ENCODE data around the gene SFR1.

The SFR1 gene

GRCh38 chr10:104085801-104086400 lies 36.1 kb upstream of the SFR1 start, which contains the start of gene COL17A1:
TSS of gene COL17A1 (minus strand) at chr10:104085880. CDS start at chr10:104080673, 5,207 bp downstream.
- no peak within 1 kb of the TSS for H3K4me2 ChIP-seq (ENCODE audit: low read depth, low read length)
- H3K9me2 ChIP-seq (replicated peaks; ENCODE audit: insufficient read depth, low read length): no peaks in the 10 kb centered on the region
- no peak within 1 kb of the TSS for H2AFZ ChIP-seq (ENCODE audit: low read length)
- H3K27me3 ChIP-seq (replicated peaks; ENCODE audit: insufficient read depth, low read length): no peaks in the 10 kb centered on the region
- no peaks in the 10 kb centered on the region for H3K4me1 ChIP-seq (ENCODE audit: low read length)
- no peaks in the 10 kb centered on the region for H3K9me3 ChIP-seq (replicated peaks; ENCODE audit: insufficient read depth, low read length)
- no peak within 1 kb of the TSS for H3K9ac ChIP-seq (ENCODE audit: low read length)
- TF ChIP-seq EZH2phosphoT487 (IDR thresholded peaks at IDR 0.05; ENCODE audit: low read length) (no peak), EZH2 (optimal IDR thresholded peaks at IDR 0.05; ENCODE audit: low read depth, low read length) (no peak), CTCF (IDR thresholded peaks at IDR 0.05; ENCODE audit: low read length) (no peak)
- no peak within 1 kb of the TSS for H3K4me3 ChIP-seq (ENCODE audit: low read length)
- no peaks in the 10 kb centered on the region for H3K36me3 ChIP-seq (replicated peaks; ENCODE audit: insufficient read depth, low read length)
- no peaks in the 10 kb centered on the region for H4K20me1 ChIP-seq (ENCODE audit: insufficient read depth, low read length)
- H3K79me2 ChIP-seq (ENCODE audit: low read length): no peaks in the 10 kb centered on the region
- no peak for DNase-seq
- no peak within 1 kb of the TSS for H3K27ac ChIP-seq (ENCODE audit: low read length)
- H3F3A ChIP-seq (ENCODE audit: insufficient read depth, low read length): no peaks in the 10 kb centered on the region

- Histone ChIP-seq H3K4me3 (ENCODE audit: low read length) (no peak overlapping the region), H3K27me3 (replicated peaks; ENCODE audit: insufficient read depth, low read length) (no peaks in the 10 kb centered on the region), H3K36me3 (replicated peaks; ENCODE audit: insufficient read depth, low read length) (no peaks in the 10 kb centered on the region), H2AFZ (ENCODE audit: low read length) (no peak overlapping the region), H3K4me2 (ENCODE audit: low read depth, low read length) (no peak overlapping the region), H3K4me1 (ENCODE audit: low read length) (no peaks in the 10 kb centered on the region), H4K20me1 (ENCODE audit: insufficient read depth, low read length) (no peaks in the 10 kb centered on the region), H3K9me2 (replicated peaks; ENCODE audit: insufficient read depth, low read length) (no peaks in the 10 kb centered on the region), H3K9ac (ENCODE audit: low read length) (no peak overlapping the region), H3K27ac (ENCODE audit: low read length) (no peak overlapping the region), H3K9me3 (replicated peaks; ENCODE audit: insufficient read depth, low read length) (no peaks in the 10 kb centered on the region), H3F3A (ENCODE audit: insufficient read depth, low read length) (no peaks in the 10 kb centered on the region), H3K79me2 (ENCODE audit: low read length) (no peaks in the 10 kb centered on the region)
- TF ChIP-seq EZH2 (optimal IDR thresholded peaks at IDR 0.05; ENCODE audit: low read depth, low read length) (no peak), CTCF (IDR thresholded peaks at IDR 0.05; ENCODE audit: low read length) (no peak), EZH2phosphoT487 (IDR thresholded peaks at IDR 0.05; ENCODE audit: low read length) (no peak)
- no peak for DNase-seq
Measured at GRCh38 chr10:104088239-104088638, 33.7 kb upstream of the SFR1 start.

- H3K4me1 ChIP-seq (ENCODE audit: low read length): no peaks in the 10 kb centered on the region
- no peak for DNase-seq
- no peaks in the 10 kb centered on the region for H3K9me2 ChIP-seq (replicated peaks; ENCODE audit: insufficient read depth, low read length)
- H3K4me3 ChIP-seq (ENCODE audit: low read length): no peak overlapping the region
- H3K9ac ChIP-seq (ENCODE audit: low read length): no peak overlapping the region
- H3K27me3 ChIP-seq (replicated peaks; ENCODE audit: insufficient read depth, low read length): no peaks in the 10 kb centered on the region
- H4K20me1 ChIP-seq (ENCODE audit: insufficient read depth, low read length): no peaks in the 10 kb centered on the region
- H3K9me3 ChIP-seq (replicated peaks; ENCODE audit: insufficient read depth, low read length): no peaks in the 10 kb centered on the region
- H2AFZ ChIP-seq (ENCODE audit: low read length): no peak overlapping the region
- H3K36me3 ChIP-seq (replicated peaks; ENCODE audit: insufficient read depth, low read length): no peaks in the 10 kb centered on the region
- no peak overlapping the region for H3K27ac ChIP-seq (ENCODE audit: low read length)
- TF ChIP-seq EZH2phosphoT487 (IDR thresholded peaks at IDR 0.05; ENCODE audit: low read length) (no peak), EZH2 (optimal IDR thresholded peaks at IDR 0.05; ENCODE audit: low read depth, low read length) (no peak)
- no peak overlapping the region for H3K4me2 ChIP-seq (ENCODE audit: low read depth, low read length)
- H3F3A ChIP-seq (ENCODE audit: insufficient read depth, low read length): no peaks in the 10 kb centered on the region
- no peaks in the 10 kb centered on the region for H3K79me2 ChIP-seq (ENCODE audit: low read length)
Measured at GRCh38 chr10:104089621-104090020, 32.4 kb upstream of the SFR1 start.

GRCh38 chr10:104090611-104091010 lies 31.4 kb upstream of the SFR1 start:
- H3K9me3 ChIP-seq (replicated peaks; ENCODE audit: insufficient read depth, low read length): no peaks in the 10 kb centered on the region
- DNase-seq: no peak
- H3K27me3 ChIP-seq (replicated peaks; ENCODE audit: insufficient read depth, low read length): no peaks in the 10 kb centered on the region
- no peak overlapping the region for H3K4me3 ChIP-seq (ENCODE audit: low read length)
- H2AFZ ChIP-seq (ENCODE audit: low read length): no peak overlapping the region
- H3K4me1 ChIP-seq (ENCODE audit: low read length): no peaks in the 10 kb centered on the region
- no peaks in the 10 kb centered on the region for H3K36me3 ChIP-seq (replicated peaks; ENCODE audit: insufficient read depth, low read length)
- no peaks in the 10 kb centered on the region for H3K9me2 ChIP-seq (replicated peaks; ENCODE audit: insufficient read depth, low read length)
- no peaks in the 10 kb centered on the region for H3K79me2 ChIP-seq (ENCODE audit: low read length)
- no peak overlapping the region for H3K27ac ChIP-seq (ENCODE audit: low read length)
- no peaks in the 10 kb centered on the region for H3F3A ChIP-seq (ENCODE audit: insufficient read depth, low read length)
- no peaks in the 10 kb centered on the region for H4K20me1 ChIP-seq (ENCODE audit: insufficient read depth, low read length)
- no peak overlapping the region for H3K4me2 ChIP-seq (ENCODE audit: low read depth, low read length)
- no peak overlapping the region for H3K9ac ChIP-seq (ENCODE audit: low read length)
- no peak for TF ChIP-seq EZH2 (optimal IDR thresholded peaks at IDR 0.05; ENCODE audit: low read depth, low read length)
- no peak for TF ChIP-seq EZH2phosphoT487 (IDR thresholded peaks at IDR 0.05; ENCODE audit: low read length)
- no peak for TF ChIP-seq CTCF (IDR thresholded peaks at IDR 0.05; ENCODE audit: low read length)

Measured in MM.1S (cell line).